Measurements from ENCODE around the gene TBC1D23.

- TF ChIP-seq CTCF (IDR thresholded peaks at IDR 0.05) = no peak
- no peak for TF ChIP-seq POLR2AphosphoS5 (IDR thresholded peaks at IDR 0.05)
- TF ChIP-seq POLR2A (IDR thresholded peaks at IDR 0.05; ENCODE audit: low read depth) = no peak
Observed at GRCh38 chr3:100269001-100269400, 8.2 kb downstream of the TBC1D23 start.

Data from esophagus muscularis mucosa (tissue), 3 donors.